Loucy (cell line): ENCODE measurements around the gene PGC.

Experiments used
- H2AFZ ChIP-seq: fragments of 200-600 bp; sonication (generic); 2 replicates; pipeline ENCODE4 v1.6.0; 2016; ENCODE audit warnings: antibody characterized with exemption, mild to moderate bottlenecking, low read length, moderate library complexity
- H3F3A ChIP-seq: fragments of 200-600 bp; 2 replicates; pipeline ENCODE4 v1.6.0; 2016; ENCODE audit warnings: antibody characterized with exemption, low read depth, mild to moderate bottlenecking
- H3K27me3 ChIP-seq: fragments of 200-600 bp; sonication (generic); 2 replicates; pipeline ENCODE4 v1.6.1; 2014; ENCODE audit warnings: low read length, mild to moderate bottlenecking; ENCODE audit not compliant: insufficient read depth, poor library complexity, severe bottlenecking
- H3K36me3 ChIP-seq: fragments of 200-600 bp; sonication (generic); 2 replicates; pipeline ENCODE4 v1.6.1; 2016; ENCODE audit warnings: low read length; ENCODE audit not compliant: insufficient read depth
- H3K4me1 ChIP-seq: fragments of 200-600 bp; sonication (generic); 2 replicates; pipeline ENCODE4 v1.5.1; 2014; ENCODE audit warnings: low read length, mild to moderate bottlenecking; ENCODE audit not compliant: insufficient read depth, poor library complexity, severe bottlenecking
- H3K4me2 ChIP-seq: fragments of 200-600 bp; sonication (generic); 2 replicates; pipeline ENCODE4 v1.6.0; 2014; ENCODE audit warnings: antibody characterized with exemption, low read length, low read depth, mild to moderate bottlenecking; ENCODE audit not compliant: poor library complexity, severe bottlenecking
- H3K4me3 ChIP-seq: fragments of 200-600 bp; sonication (generic); 2 replicates; pipeline ENCODE4 v1.5.1; 2014; ENCODE audit warnings: low read length, mild to moderate bottlenecking, mixed read lengths; ENCODE audit not compliant: poor library complexity, severe bottlenecking
- H3K79me2 ChIP-seq: fragments of 200-600 bp; sonication (generic); 2 replicates; pipeline ENCODE4 v1.6.1; 2014; ENCODE audit warnings: low read length; ENCODE audit not compliant: insufficient read depth
- H3K9ac ChIP-seq: fragments of 200-600 bp; sonication (generic); 2 replicates; pipeline ENCODE4 v1.6.0; 2014; ENCODE audit warnings: mild to moderate bottlenecking, low read depth, low read length, moderate library complexity; ENCODE audit not compliant: poor library complexity, severe bottlenecking
- H3K9me2 ChIP-seq: fragments of 200-600 bp; sonication (generic); replicated peaks from 2 replicates; pipeline ENCODE4 v1.6.1; 2016; ENCODE audit warnings: low read depth, low read length, mixed read lengths
- H3K9me3 ChIP-seq: fragments of 200-600 bp; sonication (generic); 2 replicates; pipeline ENCODE4 v1.6.1; 2014; ENCODE audit warnings: mild to moderate bottlenecking, antibody characterized with exemption, low read length, low read depth; ENCODE audit not compliant: insufficient read depth
- H4K20me1 ChIP-seq: fragments of 200-600 bp; sonication (generic); 2 replicates; pipeline ENCODE4 v1.6.0; 2014; ENCODE audit warnings: antibody characterized with exemption, low read length, mild to moderate bottlenecking; ENCODE audit not compliant: insufficient read depth, poor library complexity, severe bottlenecking
- EZH2phosphoT487 ChIP-seq: fragments of 200-600 bp; IDR thresholded peaks from 2 replicates; pipeline ENCODE4 v1.6.1; 2018; ENCODE audit warnings: antibody characterized with exemption, mild to moderate bottlenecking, moderate library complexity, borderline replicate concordance
- TF ChIP-seq, protein P1 (sequence below): fragments of 200-600 bp; sonication (generic); conservative IDR thresholded peaks from 2 replicates; pipeline ENCODE4 v1.5.1; 2014; ENCODE audit warnings: mild to moderate bottlenecking, antibody characterized with exemption, low read length

PGC gene

GRCh38 chr6:41780551-41781365 lies 33.6 kb upstream of the PGC start, which contains the start of gene PRICKLE4:
PRICKLE4 (plus strand) TSS chr6:41780782; CDS start chr6:41783474, 2,692 bp downstream.
- Histone ChIP-seq H4K20me1 (peaks cover 5% of the 10 kb centered on the region), H3K4me1 (peaks cover 27% of the 10 kb centered on the region)

GRCh38 chr6:41779788-41780550 lies 32.8 kb upstream of the PGC start, which contains the start of gene FRS3:
FRS3 (minus strand) TSS chr6:41779900; CDS start chr6:41776987, 2,913 bp downstream.
- no peaks in the 10 kb centered on the region for H3K9me2 ChIP-seq
- H4K20me1 ChIP-seq = peaks cover 5% of the 10 kb centered on the region
- no peaks in the 10 kb centered on the region for H3F3A ChIP-seq
- peak within 1 kb of the TSS; percentile 92 for H2AFZ ChIP-seq
- H3K27me3 ChIP-seq = no peaks in the 10 kb centered on the region
- peaks cover 19% of the 10 kb centered on the region for H3K4me1 ChIP-seq
- H3K4me2 ChIP-seq = peak within 1 kb of the TSS; percentile 97
- TF ChIP-seq, protein P1, sequence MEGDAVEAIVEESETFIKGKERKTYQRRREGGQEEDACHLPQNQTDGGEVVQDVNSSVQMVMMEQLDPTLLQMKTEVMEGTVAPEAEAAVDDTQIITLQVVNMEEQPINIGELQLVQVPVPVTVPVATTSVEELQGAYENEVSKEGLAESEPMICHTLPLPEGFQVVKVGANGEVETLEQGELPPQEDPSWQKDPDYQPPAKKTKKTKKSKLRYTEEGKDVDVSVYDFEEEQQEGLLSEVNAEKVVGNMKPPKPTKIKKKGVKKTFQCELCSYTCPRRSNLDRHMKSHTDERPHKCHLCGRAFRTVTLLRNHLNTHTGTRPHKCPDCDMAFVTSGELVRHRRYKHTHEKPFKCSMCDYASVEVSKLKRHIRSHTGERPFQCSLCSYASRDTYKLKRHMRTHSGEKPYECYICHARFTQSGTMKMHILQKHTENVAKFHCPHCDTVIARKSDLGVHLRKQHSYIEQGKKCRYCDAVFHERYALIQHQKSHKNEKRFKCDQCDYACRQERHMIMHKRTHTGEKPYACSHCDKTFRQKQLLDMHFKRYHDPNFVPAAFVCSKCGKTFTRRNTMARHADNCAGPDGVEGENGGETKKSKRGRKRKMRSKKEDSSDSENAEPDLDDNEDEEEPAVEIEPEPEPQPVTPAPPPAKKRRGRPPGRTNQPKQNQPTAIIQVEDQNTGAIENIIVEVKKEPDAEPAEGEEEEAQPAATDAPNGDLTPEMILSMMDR = peak; percentile 88
- no peak for TF ChIP-seq EZH2phosphoT487
- no peaks in the 10 kb centered on the region for H3K9me3 ChIP-seq
- peak within 1 kb of the TSS; percentile 79 for H3K9ac ChIP-seq
- H3K36me3 ChIP-seq = no peaks in the 10 kb centered on the region
- H3K4me3 ChIP-seq = peak within 1 kb of the TSS; percentile 96
- peaks cover 9% of the 10 kb centered on the region for H3K79me2 ChIP-seq

More at GRCh38 chr6:41780551-41781365, 33.6 kb upstream of the PGC start, which contains the start of gene PRICKLE4:
- H3F3A ChIP-seq = no peaks in the 10 kb centered on the region
- H3K9me2 ChIP-seq = no peaks in the 10 kb centered on the region
- H3K79me2 ChIP-seq = peaks cover 13% of the 10 kb centered on the region
- peak within 1 kb of the TSS; percentile 92 for H2AFZ ChIP-seq
- no peak for TF ChIP-seq EZH2phosphoT487
- TF ChIP-seq, protein P1 = no peak
- H3K9me3 ChIP-seq = no peaks in the 10 kb centered on the region
- peak within 1 kb of the TSS; percentile 79 for H3K9ac ChIP-seq
- H3K4me3 ChIP-seq = peak within 1 kb of the TSS; percentile 96
- H3K36me3 ChIP-seq = no peaks in the 10 kb centered on the region
- no peaks in the 10 kb centered on the region for H3K27me3 ChIP-seq
- H3K4me2 ChIP-seq = peak within 1 kb of the TSS; percentile 97

GRCh38 chr6:41779336-41779735 lies 32.1 kb upstream of the PGC start:
- Histone ChIP-seq H3F3A (no peaks in the 10 kb centered on the region), H3K79me2 (peaks cover 9% of the 10 kb centered on the region), H3K36me3 (no peaks in the 10 kb centered on the region), H4K20me1 (peaks cover 5% of the 10 kb centered on the region), H3K27me3 (no peaks in the 10 kb centered on the region), H3K4me3 (peak overlapping the region; percentile 96), H2AFZ (no peak overlapping the region; the same call in 1 of the 2 replicates), H3K9ac (peak overlapping the region; percentile 79), H3K4me2 (peak overlapping the region; percentile 90), H3K4me1 (peaks cover 18% of the 10 kb centered on the region), H3K9me2 (no peaks in the 10 kb centered on the region), H3K9me3 (no peaks in the 10 kb centered on the region)
- no peak for TF ChIP-seq EZH2phosphoT487
- TF ChIP-seq, protein P1 = no peak
